Cardiac muscle cell (in vitro differentiated cells and primary cell): ENCODE measurements around the gene RPL26. TPM values are rescaled to one million over a fixed set of nuclear protein-coding genes. Genes with fewer than 3 reads are reported as not detected.
"Not testable (repeated sequence)": the region's sequence is repeated elsewhere in the genome, so short reads cannot be mapped to it uniquely, and the experiment has no call there.

Experiments
- DNase-seq, 2 donors: peaks; one replicate each; pipeline versions ENCODE4 v3.0.0 to v3.0.0-alpha.2; 2010 to 2017; ENCODE audit warnings: low read depth in 1 of 2, low spot score in 1 of 2
- H3K27ac ChIP-seq: fragments of 200-600 bp; sonication (generic); 2 replicates; pipeline ENCODE4 v1.5.1; 2016
- H3K27me3 ChIP-seq: fragments of 200-600 bp; sonication (generic); 2 replicates; pipeline ENCODE4 v1.6.0; 2016; ENCODE audit warnings: control low read depth
- H3K36me3 ChIP-seq: fragments of 200-600 bp; sonication (generic); 2 replicates; pipeline ENCODE4 v1.5.1; 2016; ENCODE audit warnings: control low read depth
- H3K4me1 ChIP-seq: fragments of 200-600 bp; sonication (generic); 2 replicates; pipeline ENCODE4 v1.8.1; 2017; ENCODE audit warnings: low read depth, mild to moderate bottlenecking, mixed run types
- H3K4me3 ChIP-seq: fragments of 200-600 bp; sonication (generic); 2 replicates; pipeline ENCODE4 v1.5.1; 2016; ENCODE audit warnings: mild to moderate bottlenecking
- H3K9me3 ChIP-seq: fragments of 200-600 bp; sonication (generic); 2 replicates; pipeline ENCODE4 v1.5.1; 2017; ENCODE audit warnings: low read depth, mild to moderate bottlenecking, control low read depth
- polyA plus RNA-seq: library from polyadenylated mRNA; unstranded; fragments of >200 nt; fragmentation: Nextera tagmentation; extraction: Ambion mirVana; gene quantifications from 2 replicates; pipeline ENCODE4 v1.2.1, GENCODE V29; 2016
- total RNA-seq: library from RNA; depleted of rRNA; stranded (reverse); fragments of >200 nt; gene quantifications from 2 replicates; pipeline ENCODE4 v1.2.3, GENCODE V29; 2016
- TF ChIP-seq, protein P1 (sequence below): IDR thresholded peaks from 2 replicates; pipeline ENCODE4 v1.5.1; 2012; ENCODE audit warnings: low read depth, mild to moderate bottlenecking, low read length

Gene RPL26
- total and polyA plus RNA-seq, 2 experiments from 2014 or later, result 486 to 3,276 TPM

DNA sequence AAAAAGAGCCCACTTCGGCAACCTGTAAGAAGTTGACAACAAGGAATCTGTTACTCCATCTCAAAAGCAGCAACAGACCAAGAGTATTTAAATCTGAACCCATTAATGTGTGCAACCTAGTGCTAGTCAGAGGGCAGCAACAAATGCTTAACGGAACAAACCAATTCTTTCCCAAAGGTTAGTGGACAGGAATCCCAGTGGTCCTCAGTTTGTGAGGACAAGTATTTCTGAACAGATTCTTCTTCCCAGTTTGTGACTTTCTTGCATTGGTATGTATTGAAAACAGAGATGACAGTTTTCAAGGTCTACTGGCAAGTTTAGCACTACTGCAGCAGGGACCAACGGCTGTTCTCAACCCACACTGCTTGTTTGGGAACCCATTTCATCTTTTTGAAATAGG, 2.9 kb downstream of the RPL26 start:
- no peak overlapping the region for H3K4me3 ChIP-seq
- DNase-seq, result no peak
- peaks cover 47% of the 10 kb centered on the region for H3K36me3 ChIP-seq
- peaks cover 9% of the 10 kb centered on the region for H3K4me1 ChIP-seq
- H3K27ac ChIP-seq, result peak overlapping the region; percentile 13
- H3K27me3 ChIP-seq, result no peaks in the 10 kb centered on the region
- no peaks in the 10 kb centered on the region for H3K9me3 ChIP-seq
- TF ChIP-seq, protein P1, sequence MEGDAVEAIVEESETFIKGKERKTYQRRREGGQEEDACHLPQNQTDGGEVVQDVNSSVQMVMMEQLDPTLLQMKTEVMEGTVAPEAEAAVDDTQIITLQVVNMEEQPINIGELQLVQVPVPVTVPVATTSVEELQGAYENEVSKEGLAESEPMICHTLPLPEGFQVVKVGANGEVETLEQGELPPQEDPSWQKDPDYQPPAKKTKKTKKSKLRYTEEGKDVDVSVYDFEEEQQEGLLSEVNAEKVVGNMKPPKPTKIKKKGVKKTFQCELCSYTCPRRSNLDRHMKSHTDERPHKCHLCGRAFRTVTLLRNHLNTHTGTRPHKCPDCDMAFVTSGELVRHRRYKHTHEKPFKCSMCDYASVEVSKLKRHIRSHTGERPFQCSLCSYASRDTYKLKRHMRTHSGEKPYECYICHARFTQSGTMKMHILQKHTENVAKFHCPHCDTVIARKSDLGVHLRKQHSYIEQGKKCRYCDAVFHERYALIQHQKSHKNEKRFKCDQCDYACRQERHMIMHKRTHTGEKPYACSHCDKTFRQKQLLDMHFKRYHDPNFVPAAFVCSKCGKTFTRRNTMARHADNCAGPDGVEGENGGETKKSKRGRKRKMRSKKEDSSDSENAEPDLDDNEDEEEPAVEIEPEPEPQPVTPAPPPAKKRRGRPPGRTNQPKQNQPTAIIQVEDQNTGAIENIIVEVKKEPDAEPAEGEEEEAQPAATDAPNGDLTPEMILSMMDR, result no peak

GRCh38 chr17:8378117-8378516, 4.9 kb downstream of the RPL26 start:
- not testable (repeated sequence) for DNase-seq, H3K9me3 ChIP-seq, H3K4me1 ChIP-seq, H3K4me3 ChIP-seq, H3K27me3 ChIP-seq
- Histone ChIP-seq H3K36me3 (peaks cover 47% of the 10 kb centered on the region), H3K27ac (peak overlapping the region; percentile 89)

- Histone ChIP-seq H3K36me3 (peaks cover 47% of the 10 kb centered on the region), H3K4me1 (peaks cover 9% of the 10 kb centered on the region), H3K27me3 (no peaks in the 10 kb centered on the region), H3K27ac (peak overlapping the region; percentile 89), H3K9me3 (no peaks in the 10 kb centered on the region), H3K4me3 (no peak overlapping the region)
- no peak for DNase-seq
- TF ChIP-seq, protein P1, result no peak
Measured at GRCh38 chr17:8377422-8377821, 5.6 kb downstream of the RPL26 start.

DNA sequence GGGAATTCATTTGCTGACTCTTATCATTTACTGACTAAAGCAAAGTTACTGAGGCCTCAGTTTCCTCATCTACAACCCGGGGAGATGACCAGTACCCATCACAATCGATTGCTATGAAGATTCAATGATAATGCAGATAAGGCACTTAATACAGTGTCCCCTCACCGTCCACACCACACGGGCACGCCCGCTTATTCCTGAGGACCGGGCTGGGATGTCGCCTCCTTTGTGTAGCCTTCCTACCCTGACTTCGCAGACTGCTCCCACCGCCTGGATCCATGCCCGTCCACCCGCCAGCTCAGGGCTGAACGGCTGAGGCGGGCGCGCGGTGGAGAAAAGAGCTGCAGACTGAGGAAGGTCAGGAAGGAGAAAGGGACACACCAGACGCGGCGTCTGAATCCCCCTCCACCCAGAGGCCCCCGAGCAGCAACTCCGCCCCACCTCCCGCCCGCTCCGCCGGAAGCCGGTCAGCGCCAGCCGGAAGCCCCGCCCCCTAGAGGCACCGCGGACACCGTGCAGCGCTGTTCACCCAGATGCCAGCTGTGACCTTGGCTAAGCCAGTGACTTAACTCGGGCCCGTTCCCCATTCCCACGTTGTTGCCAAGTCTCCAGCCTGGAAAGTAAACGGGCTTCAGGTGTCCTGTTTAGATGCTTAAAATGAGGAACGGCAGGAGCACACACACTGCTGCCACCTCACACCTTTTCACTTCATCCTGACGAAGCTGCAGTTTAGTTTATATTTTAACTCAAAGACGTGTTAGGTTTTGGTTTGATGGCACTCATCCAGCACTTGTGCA, 6.5 kb downstream of the RPL26 start, which contains the start of gene KRABD2:
Gene KRABD2 (minus strand): TSS at position 434 of the 797 bp plus-strand sequence.
- H3K4me1 ChIP-seq, result peaks cover 5% of the 10 kb centered on the region
- peak; percentile 87 to 94 for DNase-seq
- peaks cover 46% of the 10 kb centered on the region for H3K36me3 ChIP-seq
- H3K9me3 ChIP-seq, result no peaks in the 10 kb centered on the region
- peak within 1 kb of the TSS; percentile 89 for H3K27ac ChIP-seq
- H3K27me3 ChIP-seq, result no peaks in the 10 kb centered on the region
- H3K4me3 ChIP-seq, result peak within 1 kb of the TSS; percentile 52
- TF ChIP-seq, protein P1, result peak; percentile 58

DNA sequence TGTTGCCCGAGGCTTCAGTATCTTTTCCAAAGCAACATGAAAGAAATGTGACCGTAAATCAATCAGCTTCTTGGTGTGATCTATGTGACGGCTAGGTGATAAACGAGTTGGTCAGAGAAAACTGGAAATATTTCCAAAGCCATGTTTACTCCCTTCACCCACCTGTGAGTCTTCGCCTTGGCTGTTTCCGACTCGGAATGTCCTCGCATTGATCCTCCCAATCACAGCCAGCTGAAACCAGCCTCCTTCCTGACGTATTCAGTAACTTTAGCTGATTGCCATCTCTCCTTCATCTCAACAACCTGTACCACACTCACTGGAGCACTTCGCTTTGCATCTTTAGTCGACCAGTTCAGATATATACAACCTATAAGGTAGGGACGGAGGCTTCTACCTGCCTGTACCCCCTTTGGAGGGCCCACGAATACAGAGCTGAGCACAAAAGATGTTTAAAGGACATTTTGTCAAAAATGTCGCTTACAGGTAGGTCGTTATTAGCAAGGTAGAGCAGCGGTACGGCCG, 7.2 kb downstream of the RPL26 start:
- TF ChIP-seq, protein P1, result no peak
- no peaks in the 10 kb centered on the region for H3K27me3 ChIP-seq
- peaks cover 43% of the 10 kb centered on the region for H3K36me3 ChIP-seq
- peak overlapping the region; percentile 52 for H3K4me3 ChIP-seq
- peaks cover 5% of the 10 kb centered on the region for H3K4me1 ChIP-seq
- H3K27ac ChIP-seq, result peak overlapping the region; percentile 89
- no peak for DNase-seq
- no peaks in the 10 kb centered on the region for H3K9me3 ChIP-seq

GRCh38 chr17:8373856-8374255, 9.1 kb downstream of the RPL26 start:
- H3K27ac ChIP-seq, H3K9me3 ChIP-seq, H3K27me3 ChIP-seq, H3K4me3 ChIP-seq, DNase-seq, H3K4me1 ChIP-seq: not testable (repeated sequence)
- peaks cover 34% of the 10 kb centered on the region for H3K36me3 ChIP-seq
